Measurements from ENCODE around the gene MEGF8. TPM values are rescaled to one million over a fixed set of nuclear protein-coding genes. Genes with fewer than 3 reads are reported as not detected.
"Not testable (repeated sequence)": the region's sequence is repeated elsewhere in the genome, so short reads cannot be mapped to it uniquely, and the experiment has no call there.

The MEGF8 gene
- total RNA-seq, 1 experiment from 2014 or later = 26.1 TPM

DNA sequence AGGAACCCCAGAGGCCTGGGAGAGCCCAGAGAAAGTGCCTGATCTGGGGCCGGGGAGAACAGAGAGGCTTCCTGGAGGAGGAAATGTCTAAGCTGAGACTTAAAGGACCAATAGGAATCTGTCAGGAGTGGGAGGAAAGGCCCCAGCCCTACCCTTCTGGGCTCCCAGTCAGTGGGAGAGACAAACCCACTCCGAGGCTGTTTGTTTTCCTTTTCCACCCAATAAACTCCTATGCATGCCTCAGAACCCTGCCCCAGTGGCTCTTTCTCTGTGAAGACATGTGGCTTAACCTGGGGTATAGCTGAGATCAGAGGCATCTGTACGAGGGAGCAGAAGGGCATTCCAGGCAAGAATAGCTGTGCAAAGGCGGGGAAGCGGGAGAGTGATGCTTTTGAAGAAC is 1.9 kb downstream of the MEGF8 start:
- Histone ChIP-seq H3K4me3 (ENCODE audit: insufficient read depth, low read depth, low read length) (no peak overlapping the region), H3K27me3 (ENCODE audit: control insufficient read depth, insufficient read depth, low read length) (peaks cover 20% of the 10 kb centered on the region), H3K36me3 (replicated peaks; ENCODE audit: control insufficient read depth, insufficient read depth, low read length) (no peaks in the 10 kb centered on the region)
- no peak for DNase-seq

DNA sequence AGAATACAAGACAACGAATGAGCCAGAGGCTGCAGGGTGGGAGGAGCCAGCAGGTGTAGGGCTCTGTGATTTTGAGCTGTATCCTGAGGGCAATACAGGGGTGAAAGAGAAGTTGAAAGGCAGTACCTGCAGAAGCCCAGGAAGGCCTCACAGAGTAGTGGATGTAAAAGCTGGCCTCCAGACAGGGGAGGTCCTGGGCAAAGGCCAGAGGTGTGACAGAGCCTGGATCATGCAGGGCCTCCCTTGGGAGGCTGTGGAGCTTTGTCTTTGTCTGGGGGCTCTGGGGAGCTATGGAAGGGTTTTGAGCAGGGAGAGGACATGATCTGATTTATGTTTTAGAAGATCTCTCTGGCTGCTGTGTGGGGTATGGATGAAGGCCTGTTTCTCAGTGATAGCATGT is 2.7 kb downstream of the MEGF8 start:
- no peak for DNase-seq
- H3K4me3 ChIP-seq (ENCODE audit: insufficient read depth, low read depth, low read length) = no peak overlapping the region
- H3K36me3 ChIP-seq (replicated peaks; ENCODE audit: control insufficient read depth, insufficient read depth, low read length) = no peaks in the 10 kb centered on the region
- peaks cover 18% of the 10 kb centered on the region for H3K27me3 ChIP-seq (ENCODE audit: control insufficient read depth, insufficient read depth, low read length)

GRCh38 chr19:42328854-42329253 is 3.4 kb downstream of the MEGF8 start:
- no peaks in the 10 kb centered on the region for H3K36me3 ChIP-seq (replicated peaks; ENCODE audit: control insufficient read depth, insufficient read depth, low read length)
- DNase-seq = no peak
- H3K27me3 ChIP-seq (ENCODE audit: control insufficient read depth, insufficient read depth, low read length) = peaks cover 10% of the 10 kb centered on the region
- no peak overlapping the region for H3K4me3 ChIP-seq (ENCODE audit: insufficient read depth, low read depth, low read length)

DNA sequence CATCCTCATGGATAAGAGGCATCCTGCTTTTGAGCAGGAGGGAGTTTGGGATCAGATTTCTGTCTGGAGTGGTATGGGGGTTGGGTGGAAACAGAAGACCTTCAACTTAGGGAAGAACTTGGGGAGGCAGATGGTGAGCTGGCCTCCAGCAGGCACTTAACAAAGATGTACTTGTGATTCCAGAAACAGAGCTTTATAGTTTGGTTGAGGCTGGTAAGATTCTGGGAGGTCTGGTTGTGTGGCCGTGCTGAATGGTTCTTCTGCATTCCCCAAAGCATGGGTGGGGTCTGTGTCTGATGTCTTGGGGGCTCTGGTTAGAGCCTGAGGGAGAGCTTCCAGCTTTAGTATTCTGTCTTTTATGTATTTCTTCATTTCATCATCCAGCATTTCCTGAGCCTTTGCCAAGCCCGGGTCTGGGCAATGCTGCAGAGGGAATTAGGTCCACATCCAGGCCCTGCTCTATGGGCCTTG is 4.8 kb downstream of the MEGF8 start:
- Histone ChIP-seq H3K27me3 (ENCODE audit: control insufficient read depth, insufficient read depth, low read length) (no peaks in the 10 kb centered on the region), H3K36me3 (replicated peaks; ENCODE audit: control insufficient read depth, insufficient read depth, low read length) (no peaks in the 10 kb centered on the region), H3K4me3 (ENCODE audit: insufficient read depth, low read depth, low read length) (no peak overlapping the region)
- no peak for DNase-seq

DNA sequence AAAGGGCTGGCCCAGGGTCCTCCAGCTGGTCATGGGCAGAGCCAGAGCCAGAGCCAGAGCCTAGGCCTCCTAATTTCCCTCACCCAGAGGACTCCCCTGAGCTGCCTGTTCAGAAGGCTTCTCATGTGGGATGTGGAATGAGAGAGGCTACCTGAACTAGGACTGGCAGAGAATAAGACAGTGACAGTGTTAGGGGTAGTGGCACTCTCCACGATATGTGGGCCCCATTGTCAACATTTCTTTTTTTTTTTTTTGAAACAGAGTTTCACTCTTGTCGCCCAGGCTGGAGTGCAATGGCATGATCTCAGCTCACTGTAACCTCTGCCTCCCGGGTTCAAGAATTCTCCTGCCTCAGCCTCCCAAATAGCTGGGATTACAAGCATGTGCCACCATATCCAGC is 5.9 kb downstream of the MEGF8 start:
- H3K27me3 ChIP-seq (ENCODE audit: control insufficient read depth, insufficient read depth, low read length) = not testable (repeated sequence)

DNA sequence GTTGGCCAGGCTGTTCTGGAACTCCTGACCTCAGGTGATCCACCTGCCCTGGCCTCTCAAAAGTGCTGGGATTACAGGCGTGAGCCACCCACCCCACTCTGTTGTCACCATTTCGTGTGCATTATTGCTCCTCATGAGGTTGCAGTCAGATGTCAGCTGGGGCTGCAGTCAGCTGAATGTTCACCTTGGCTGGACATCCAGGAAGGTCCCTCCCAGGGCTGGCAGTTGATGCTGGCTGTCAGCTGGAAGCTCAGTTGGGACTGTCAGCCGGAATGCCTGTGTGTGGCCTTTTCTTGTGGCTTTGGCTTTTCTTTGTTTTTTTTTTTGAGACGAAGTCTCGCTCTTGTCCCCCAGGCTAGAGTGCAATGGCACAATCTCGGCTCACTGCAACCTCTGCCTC is 6.6 kb downstream of the MEGF8 start:
- H3K36me3 ChIP-seq (replicated peaks; ENCODE audit: control insufficient read depth, insufficient read depth, low read length) = no peaks in the 10 kb centered on the region
- H3K27me3 ChIP-seq (ENCODE audit: control insufficient read depth, insufficient read depth, low read length) = no peaks in the 10 kb centered on the region
- no peak overlapping the region for H3K4me3 ChIP-seq (ENCODE audit: insufficient read depth, low read depth, low read length)
- DNase-seq = no peak

More for the DNA sequence above, 5.9 kb downstream of the MEGF8 start:
- not testable (repeated sequence) for H3K36me3 ChIP-seq (replicated peaks; ENCODE audit: control insufficient read depth, insufficient read depth, low read length); H3K4me3 ChIP-seq (ENCODE audit: insufficient read depth, low read depth, low read length); DNase-seq

DNA sequence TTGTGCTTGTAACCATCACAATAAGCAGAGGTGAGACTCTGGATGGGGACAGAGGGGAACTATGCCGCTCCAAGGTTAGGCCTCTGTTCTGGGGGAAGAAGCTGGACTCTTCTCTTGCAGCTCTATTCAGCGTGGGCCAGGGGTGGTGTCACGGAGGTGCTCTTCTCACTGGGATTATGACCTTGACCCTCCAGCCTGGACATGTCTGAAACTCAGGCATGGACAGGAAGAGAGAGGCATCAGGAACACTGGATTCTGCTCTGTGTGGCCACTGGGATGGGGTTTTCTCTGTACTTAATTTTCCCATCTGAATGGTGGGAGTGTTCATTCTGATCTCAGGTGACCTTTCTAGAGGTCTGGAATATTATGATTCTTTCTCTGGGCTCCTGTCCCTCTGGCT is 7.6 kb downstream of the MEGF8 start:
- no peak overlapping the region for H3K4me3 ChIP-seq (ENCODE audit: insufficient read depth, low read depth, low read length)
- H3K36me3 ChIP-seq (replicated peaks; ENCODE audit: control insufficient read depth, insufficient read depth, low read length) = no peaks in the 10 kb centered on the region
- no peak for DNase-seq
- no peaks in the 10 kb centered on the region for H3K27me3 ChIP-seq (ENCODE audit: control insufficient read depth, insufficient read depth, low read length)

DNA sequence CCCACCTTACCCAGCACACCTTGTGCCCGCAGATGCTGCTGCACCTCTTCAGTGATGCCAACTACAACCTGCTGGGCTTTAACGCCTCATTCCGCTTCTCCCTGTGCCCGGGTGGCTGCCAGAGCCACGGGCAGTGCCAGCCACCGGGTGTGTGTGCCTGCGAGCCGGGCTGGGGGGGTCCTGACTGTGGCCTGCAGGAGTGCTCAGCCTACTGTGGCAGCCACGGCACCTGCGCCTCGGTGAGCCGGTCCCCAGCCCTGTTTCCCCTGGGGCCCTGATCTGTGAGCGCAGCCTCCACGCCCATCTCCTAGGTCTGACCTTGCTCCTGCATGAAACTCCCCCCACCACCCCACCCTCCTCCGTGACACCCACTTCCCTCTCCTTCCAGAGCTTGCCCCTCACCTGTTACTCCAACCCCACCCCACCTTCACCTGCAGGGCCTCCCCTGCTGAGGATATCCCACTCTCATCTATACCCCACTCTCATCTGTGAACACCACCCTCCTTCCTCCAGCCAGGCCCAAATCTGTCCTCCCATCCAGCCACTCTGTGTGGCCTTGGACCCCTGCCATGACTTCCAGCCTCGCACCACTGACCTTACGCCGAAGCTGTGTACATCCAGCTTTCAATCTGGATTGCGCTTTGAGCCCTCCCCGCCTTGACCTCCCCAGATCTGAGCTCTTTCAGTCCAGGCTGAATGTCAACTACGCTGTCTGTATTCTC is 8.7 kb downstream of the MEGF8 start:
- DNase-seq = no peak

GRCh38 chr19:42334697-42335373 is 9.4 kb downstream of the MEGF8 start:
- DNase-seq = no peak

More for the DNA sequence above, 8.7 kb downstream of the MEGF8 start:
- Histone ChIP-seq H3K27me3 (ENCODE audit: control insufficient read depth, insufficient read depth, low read length) (no peaks in the 10 kb centered on the region), H3K4me3 (ENCODE audit: insufficient read depth, low read depth, low read length) (no peak overlapping the region), H3K36me3 (replicated peaks; ENCODE audit: control insufficient read depth, insufficient read depth, low read length) (no peaks in the 10 kb centered on the region)

DNA sequence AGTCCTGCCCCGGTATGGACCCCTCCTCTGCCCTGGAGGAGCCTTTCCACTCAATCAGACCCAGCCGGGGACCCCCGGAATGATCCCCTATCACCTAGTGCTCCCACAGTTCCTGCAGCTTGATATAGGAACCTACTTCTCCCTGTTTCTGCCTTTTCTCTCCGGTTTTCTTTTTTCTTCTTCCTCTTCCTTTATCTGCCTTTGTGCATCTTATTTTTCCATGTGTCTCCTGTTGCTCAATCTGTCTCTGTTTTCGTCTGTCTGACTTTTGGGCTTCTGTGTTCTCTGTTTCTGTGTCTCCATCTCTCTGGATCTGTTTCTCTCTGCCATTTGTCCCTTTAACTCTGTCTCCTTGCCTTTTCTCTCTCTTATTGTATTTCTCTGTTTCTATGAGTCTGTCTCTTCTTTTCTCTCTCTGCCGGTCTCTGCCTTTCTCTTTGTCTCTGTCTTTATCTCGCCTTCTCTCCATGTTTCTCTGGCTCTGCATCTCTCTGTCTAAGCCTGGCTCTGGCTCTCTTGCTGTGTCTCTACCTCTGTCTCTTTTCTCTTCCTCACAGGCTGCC is 10.0 kb downstream of the MEGF8 start:
- Histone ChIP-seq H3K4me3 (ENCODE audit: insufficient read depth, low read depth, low read length) (no peak overlapping the region), H3K27me3 (ENCODE audit: control insufficient read depth, insufficient read depth, low read length) (no peaks in the 10 kb centered on the region), H3K36me3 (replicated peaks; ENCODE audit: control insufficient read depth, insufficient read depth, low read length) (no peaks in the 10 kb centered on the region)
- DNase-seq = peak; percentile 46

More at GRCh38 chr19:42334697-42335373, 9.4 kb downstream of the MEGF8 start:
- Histone ChIP-seq H3K4me3 (ENCODE audit: insufficient read depth, low read depth, low read length) (no peak overlapping the region), H3K36me3 (replicated peaks; ENCODE audit: control insufficient read depth, insufficient read depth, low read length) (no peaks in the 10 kb centered on the region), H3K27me3 (ENCODE audit: control insufficient read depth, insufficient read depth, low read length) (no peaks in the 10 kb centered on the region)

GRCh38 chr19:42335971-42336370 is 10.5 kb downstream of the MEGF8 start:
- no peak for DNase-seq
- Histone ChIP-seq H3K4me3 (ENCODE audit: insufficient read depth, low read depth, low read length) (no peak overlapping the region), H3K27me3 (ENCODE audit: control insufficient read depth, insufficient read depth, low read length) (no peaks in the 10 kb centered on the region), H3K36me3 (replicated peaks; ENCODE audit: control insufficient read depth, insufficient read depth, low read length) (no peaks in the 10 kb centered on the region)

DNA sequence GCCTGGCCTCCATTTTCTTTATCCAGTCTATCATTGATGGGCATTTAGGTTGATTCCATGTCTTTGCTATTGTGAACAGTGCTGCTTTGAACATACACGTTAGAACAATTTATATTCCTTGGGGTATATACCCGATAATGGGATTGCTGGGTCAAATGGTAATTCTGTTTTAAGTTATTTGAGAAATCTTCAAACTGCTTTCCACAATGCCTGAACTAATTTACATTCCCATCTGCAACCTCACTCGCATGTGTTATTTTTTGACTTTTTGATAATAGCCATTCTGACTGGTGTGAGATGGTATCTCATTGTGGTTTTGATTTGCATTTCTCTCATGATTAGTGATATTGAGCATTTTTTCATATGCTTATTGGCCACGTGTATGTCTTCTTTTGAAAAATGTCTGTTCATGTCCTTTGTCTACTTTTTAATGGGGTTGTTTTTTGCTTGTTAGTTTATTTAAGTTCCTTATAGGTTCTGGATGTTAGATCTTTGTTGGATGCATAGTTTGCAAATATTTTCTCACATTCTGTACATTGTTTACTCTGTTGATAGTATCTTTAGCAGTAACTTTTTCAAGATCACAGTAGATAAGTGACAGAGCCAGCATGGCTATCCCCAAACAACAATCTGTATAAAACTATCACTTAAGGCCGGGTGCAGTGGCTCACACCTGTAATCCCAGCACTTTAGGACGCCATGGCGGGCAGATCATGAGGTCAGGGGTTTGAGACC is 13.9 kb downstream of the MEGF8 start:
- DNase-seq; H3K27me3 ChIP-seq (ENCODE audit: control insufficient read depth, insufficient read depth, low read length); H3K4me3 ChIP-seq (ENCODE audit: insufficient read depth, low read depth, low read length); H3K36me3 ChIP-seq (replicated peaks; ENCODE audit: control insufficient read depth, insufficient read depth, low read length): not testable (repeated sequence)

DNA sequence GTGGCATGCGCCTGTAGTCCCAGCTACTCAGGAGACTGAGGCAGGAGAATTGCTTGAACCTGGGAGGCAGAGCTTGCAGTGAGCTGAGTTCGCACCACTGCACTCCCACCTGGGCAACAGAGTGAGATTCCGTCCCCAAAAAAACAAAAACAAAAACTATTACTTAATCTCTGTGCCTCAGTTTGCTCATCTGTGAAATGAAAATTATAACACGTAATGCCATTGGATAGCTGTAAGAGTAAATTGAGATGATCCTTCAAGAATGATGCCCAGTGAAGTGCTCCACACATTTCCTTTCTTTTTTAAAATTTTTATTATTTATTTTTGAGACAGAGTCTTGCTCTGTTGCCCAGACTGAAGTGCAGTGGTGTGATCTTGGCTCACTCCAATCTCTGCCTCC is 14.5 kb downstream of the MEGF8 start:
- H3K27me3 ChIP-seq (ENCODE audit: control insufficient read depth, insufficient read depth, low read length); H3K36me3 ChIP-seq (replicated peaks; ENCODE audit: control insufficient read depth, insufficient read depth, low read length); DNase-seq; H3K4me3 ChIP-seq (ENCODE audit: insufficient read depth, low read depth, low read length): not testable (repeated sequence)

DNA sequence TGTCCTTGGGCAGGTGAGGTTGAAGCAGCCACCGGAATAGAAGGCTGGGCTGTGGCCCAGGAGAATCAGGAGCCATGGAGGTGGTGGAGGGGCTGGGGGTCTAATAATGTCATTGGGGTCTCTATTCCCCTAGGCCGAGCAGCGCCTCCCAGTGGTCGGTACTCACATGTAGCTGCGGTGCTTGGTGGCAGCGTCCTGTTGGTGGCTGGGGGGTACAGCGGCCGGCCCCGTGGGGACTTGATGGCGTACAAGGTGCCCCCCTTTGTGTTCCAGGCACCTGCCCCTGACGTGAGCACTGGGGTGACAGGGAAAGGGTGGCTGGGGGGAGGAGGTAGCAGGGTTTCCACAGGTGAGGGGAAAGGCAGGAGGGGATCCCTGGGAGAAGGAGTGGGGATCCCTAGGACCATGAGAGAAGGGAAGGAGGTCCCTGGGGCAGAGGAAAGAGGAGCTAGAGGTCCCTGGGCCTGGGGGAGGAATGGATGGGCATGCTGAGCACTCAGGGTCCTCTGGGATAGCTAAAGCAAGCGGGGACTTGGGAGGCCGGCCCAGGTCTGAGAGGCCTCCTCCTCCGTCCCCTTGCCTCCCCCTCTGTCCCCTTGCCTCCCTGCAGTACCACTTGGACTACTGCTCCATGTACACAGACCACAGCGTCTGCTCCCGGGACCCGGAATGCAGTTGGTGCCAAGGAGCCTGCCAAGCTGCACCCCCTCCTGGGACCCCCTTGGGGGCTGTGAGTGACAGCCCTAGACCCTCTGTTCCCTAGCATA is 18.1 kb downstream of the MEGF8 start:
- Histone ChIP-seq H3K4me3 (ENCODE audit: insufficient read depth, low read depth, low read length) (no peak overlapping the region), H3K36me3 (replicated peaks; ENCODE audit: control insufficient read depth, insufficient read depth, low read length) (peaks cover 3% of the 10 kb centered on the region), H3K27me3 (ENCODE audit: control insufficient read depth, insufficient read depth, low read length) (no peaks in the 10 kb centered on the region)
- DNase-seq = peak; percentile 89
